Smooth muscle cell (in vitro differentiated cells): ENCODE measurements around the gene SLCO3A1. TPM values are rescaled to one million over a fixed set of nuclear protein-coding genes. Genes with fewer than 3 reads are reported as not detected.
A peak's percentile ranks its signal among the peaks of the same experiment; 100 is the strongest.

Experiments used
- DNase-seq: peaks from one replicate; lab custom pipeline; 2025; ENCODE audit not compliant: unreplicated experiment; lab: John Stamatoyannopoulos, UW
- H2AFZ ChIP-seq: fragments of 200-600 bp; sonication (generic); 2 replicates; pipeline ENCODE4 v1.6.0; 2016; ENCODE audit warnings: antibody characterized with exemption, low read depth, mild to moderate bottlenecking
- H3F3A ChIP-seq: fragments of 200-600 bp; sonication (generic); 2 replicates; pipeline ENCODE4 v1.6.0; 2017; ENCODE audit warnings: antibody characterized with exemption, low read depth
- H3K27ac ChIP-seq: fragments of 200-600 bp; sonication (generic); 2 replicates; pipeline ENCODE4 v1.5.1; 2016; ENCODE audit warnings: low read depth, mild to moderate bottlenecking
- H3K27me3 ChIP-seq: fragments of 200-600 bp; sonication (generic); 2 replicates; pipeline ENCODE4 v1.6.1; 2016; ENCODE audit warnings: low read depth, mild to moderate bottlenecking
- H3K36me3 ChIP-seq: fragments of 200-600 bp; sonication (generic); 2 replicates; pipeline ENCODE4 v1.5.1; 2016; ENCODE audit warnings: low read depth
- H3K4me1 ChIP-seq: fragments of 200-600 bp; sonication (generic); 2 replicates; pipeline ENCODE4 v1.5.1; 2016; ENCODE audit warnings: low read depth
- H3K4me2 ChIP-seq: fragments of 200-600 bp; sonication (generic); 2 replicates; pipeline ENCODE4 v1.6.0; 2016; ENCODE audit warnings: mild to moderate bottlenecking
- H3K4me3 ChIP-seq: fragments of 200-600 bp; sonication (generic); 2 replicates; pipeline ENCODE4 v1.5.1; 2016; ENCODE audit warnings: mild to moderate bottlenecking
- H3K79me2 ChIP-seq: fragments of 200-600 bp; sonication (generic); 2 replicates; pipeline ENCODE4 v1.6.0; 2016; ENCODE audit warnings: low read depth, mild to moderate bottlenecking
- H3K9ac ChIP-seq: fragments of 200-600 bp; sonication (generic); 2 replicates; pipeline ENCODE4 v1.6.0; 2016; ENCODE audit warnings: low read depth
- H3K9me3 ChIP-seq: fragments of 200-600 bp; sonication (generic); replicated peaks from 2 replicates; pipeline ENCODE4 v1.5.1; 2016; ENCODE audit warnings: low read depth
- H4K20me1 ChIP-seq: fragments of 200-600 bp; sonication (generic); 2 replicates; pipeline ENCODE4 v1.6.0; 2016; ENCODE audit warnings: low read depth
- WGBS: methylation state at CpG from one replicate; pipeline ENCODE4 v1.1.7; 2016; ENCODE audit warnings: low lambda C conversion rate; 5-methylcytosine and 5-hydroxymethylcytosine counted together
- polyA plus RNA-seq: library from polyadenylated mRNA; unstranded; fragments of >200 nt; fragmentation: Nextera tagmentation; extraction: Ambion mirVana; gene quantifications from 2 replicates; pipeline ENCODE4 v1.2.1, GENCODE V29; 2016
- total RNA-seq: library from RNA; depleted of rRNA; stranded (reverse); fragments of >200 nt; gene quantifications from 2 replicates; pipeline ENCODE4 v1.2.3, GENCODE V29; 2014
- TF ChIP-seq, protein P1 (sequence below): fragments of 200-600 bp; sonication (generic); IDR thresholded peaks from 2 replicates; pipeline ENCODE4 v1.5.1; 2017; ENCODE audit warnings: borderline replicate concordance, mild to moderate bottlenecking, antibody characterized with exemption; ENCODE audit not compliant: insufficient read depth, poor library complexity, severe bottlenecking

SLCO3A1 gene
- total and polyA plus RNA-seq, 2 experiments from 2014 or later: 1.3 to 12.6 TPM

DNA sequence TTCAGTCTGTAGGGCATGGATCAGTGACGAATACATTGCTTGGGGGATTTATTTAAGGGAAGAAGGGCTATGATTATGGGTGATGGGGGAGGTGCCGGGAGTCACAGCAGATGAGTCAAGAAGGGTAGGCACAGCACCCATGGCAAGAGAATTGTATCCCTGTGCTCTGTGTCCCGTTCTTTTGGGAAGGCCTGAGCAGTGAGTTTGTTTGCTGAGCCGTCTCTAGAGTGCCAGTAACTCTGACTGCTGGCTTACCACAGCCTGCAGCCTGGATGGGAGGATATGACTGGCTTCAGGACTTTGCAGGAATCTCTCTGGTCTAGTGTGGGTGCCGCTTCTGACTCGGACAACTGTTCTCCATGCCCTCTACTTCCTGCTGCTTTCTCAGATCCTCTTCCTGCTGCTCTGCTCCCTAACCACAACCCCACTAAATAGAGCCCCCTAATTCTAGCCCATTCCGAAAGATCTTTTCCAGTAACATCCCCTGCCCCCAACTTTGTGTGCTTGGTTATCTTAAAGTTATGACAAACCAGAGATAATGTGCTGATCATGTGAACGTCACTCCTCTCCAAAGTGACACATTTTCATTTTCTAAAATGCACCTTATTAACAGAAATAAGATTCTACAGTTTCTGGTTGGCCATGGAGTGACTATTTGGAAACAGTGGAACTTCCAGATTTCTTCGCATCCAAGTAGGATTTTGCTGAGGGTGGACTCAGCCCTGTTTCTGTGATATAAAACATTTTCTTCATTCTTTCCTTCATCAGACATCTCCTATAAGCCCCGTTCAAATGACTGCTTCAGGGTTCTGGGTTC is 239.0 kb downstream of the SLCO3A1 start:
- 62% methylated on average over 10 of the region's 10 CpGs for WGBS
- H3F3A ChIP-seq: no peaks in the 10 kb centered on the region
- DNase-seq: no peak
- TF ChIP-seq, protein P1, sequence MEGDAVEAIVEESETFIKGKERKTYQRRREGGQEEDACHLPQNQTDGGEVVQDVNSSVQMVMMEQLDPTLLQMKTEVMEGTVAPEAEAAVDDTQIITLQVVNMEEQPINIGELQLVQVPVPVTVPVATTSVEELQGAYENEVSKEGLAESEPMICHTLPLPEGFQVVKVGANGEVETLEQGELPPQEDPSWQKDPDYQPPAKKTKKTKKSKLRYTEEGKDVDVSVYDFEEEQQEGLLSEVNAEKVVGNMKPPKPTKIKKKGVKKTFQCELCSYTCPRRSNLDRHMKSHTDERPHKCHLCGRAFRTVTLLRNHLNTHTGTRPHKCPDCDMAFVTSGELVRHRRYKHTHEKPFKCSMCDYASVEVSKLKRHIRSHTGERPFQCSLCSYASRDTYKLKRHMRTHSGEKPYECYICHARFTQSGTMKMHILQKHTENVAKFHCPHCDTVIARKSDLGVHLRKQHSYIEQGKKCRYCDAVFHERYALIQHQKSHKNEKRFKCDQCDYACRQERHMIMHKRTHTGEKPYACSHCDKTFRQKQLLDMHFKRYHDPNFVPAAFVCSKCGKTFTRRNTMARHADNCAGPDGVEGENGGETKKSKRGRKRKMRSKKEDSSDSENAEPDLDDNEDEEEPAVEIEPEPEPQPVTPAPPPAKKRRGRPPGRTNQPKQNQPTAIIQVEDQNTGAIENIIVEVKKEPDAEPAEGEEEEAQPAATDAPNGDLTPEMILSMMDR: no peak
- no peaks in the 10 kb centered on the region for H4K20me1 ChIP-seq
- H3K4me3 ChIP-seq: no peak overlapping the region
- H3K4me1 ChIP-seq: no peaks in the 10 kb centered on the region
- no peak overlapping the region for H3K9ac ChIP-seq
- no peaks in the 10 kb centered on the region for H3K36me3 ChIP-seq
- peak overlapping the region; percentile 17 for H3K4me2 ChIP-seq
- no peaks in the 10 kb centered on the region for H3K79me2 ChIP-seq
- no peaks in the 10 kb centered on the region for H3K9me3 ChIP-seq
- H3K27ac ChIP-seq: peak overlapping the region; percentile 30
- no peaks in the 10 kb centered on the region for H3K27me3 ChIP-seq
- peak overlapping the region; percentile 13 for H2AFZ ChIP-seq

DNA sequence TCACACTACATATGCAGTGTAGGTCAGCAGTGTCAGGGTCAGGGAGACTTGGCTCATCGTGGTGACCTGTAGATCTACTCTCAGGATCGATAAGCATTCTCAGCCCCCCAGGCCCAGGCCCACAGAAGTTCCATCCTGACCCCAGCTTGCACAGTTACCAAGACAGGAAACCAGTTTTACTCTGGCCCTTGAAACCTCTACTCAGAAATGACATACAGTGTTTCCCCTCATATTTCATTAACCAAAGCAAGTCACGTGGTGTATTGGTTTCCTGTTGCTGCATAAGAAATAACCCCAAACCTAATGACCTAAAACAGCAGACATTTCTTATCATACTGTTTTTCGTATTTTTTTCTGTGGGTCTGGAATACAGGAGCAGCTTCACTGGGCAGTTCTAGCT is 242.2 kb downstream of the SLCO3A1 start:
- H3F3A ChIP-seq: no peaks in the 10 kb centered on the region
- H3K36me3 ChIP-seq: no peaks in the 10 kb centered on the region
- 89% methylated on average over 4 of the region's 4 CpGs for WGBS

DNA sequence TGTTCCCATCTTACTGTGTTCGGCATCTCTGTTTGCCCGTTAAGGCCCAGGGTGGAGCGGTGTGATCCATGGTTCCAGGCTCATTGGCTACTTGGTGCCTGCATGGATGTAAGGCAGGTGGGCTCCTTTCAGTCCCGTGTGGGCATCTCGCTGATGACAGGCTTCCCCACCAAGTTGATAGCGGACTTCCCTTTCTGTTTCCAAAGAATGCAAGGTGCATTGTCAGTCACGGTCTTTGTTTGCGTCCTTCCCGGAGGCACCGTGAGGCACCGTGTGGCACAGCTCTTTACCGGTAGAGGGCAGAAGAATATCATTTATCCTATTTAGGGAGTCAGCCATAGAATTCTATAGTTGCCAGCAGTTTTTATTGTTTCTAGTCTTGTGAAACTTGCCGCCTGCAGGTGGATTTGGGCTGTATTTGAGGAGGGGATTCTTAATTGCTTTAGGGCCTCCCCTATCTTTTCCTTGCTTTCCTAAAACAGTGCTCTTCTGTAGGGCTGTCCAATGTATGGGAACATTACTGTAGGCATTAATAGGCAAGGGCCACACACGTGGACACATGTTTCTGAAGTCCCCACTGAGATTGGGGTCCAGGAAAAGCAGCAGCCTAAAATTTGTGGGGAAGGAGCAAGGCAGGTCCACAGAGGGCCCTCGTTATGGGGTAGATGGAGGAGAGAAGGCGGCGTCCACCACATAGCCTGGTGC is 244.1 kb downstream of the SLCO3A1 start:
- Histone ChIP-seq H3K4me3 (no peak overlapping the region), H3K4me1 (peaks cover 13% of the 10 kb centered on the region), H3K27me3 (no peaks in the 10 kb centered on the region), H3F3A (no peaks in the 10 kb centered on the region), H3K36me3 (no peaks in the 10 kb centered on the region), H2AFZ (no peak overlapping the region), H3K9me3 (no peaks in the 10 kb centered on the region), H3K9ac (no peak overlapping the region), H4K20me1 (no peaks in the 10 kb centered on the region), H3K27ac (no peak overlapping the region), H3K4me2 (no peak overlapping the region), H3K79me2 (no peaks in the 10 kb centered on the region)
- WGBS: 38% methylated on average over 17 of the region's 17 CpGs
- DNase-seq: no peak
- TF ChIP-seq, protein P1: peak; percentile 78

More for the DNA sequence above, 242.2 kb downstream of the SLCO3A1 start:
- Histone ChIP-seq H3K9me3 (no peaks in the 10 kb centered on the region), H3K79me2 (no peaks in the 10 kb centered on the region), H3K27ac (no peak overlapping the region), H3K27me3 (no peaks in the 10 kb centered on the region), H3K9ac (no peak overlapping the region), H3K4me3 (no peak overlapping the region), H3K4me2 (no peak overlapping the region), H2AFZ (no peak overlapping the region), H4K20me1 (no peaks in the 10 kb centered on the region), H3K4me1 (peaks cover 3% of the 10 kb centered on the region)
- DNase-seq: no peak
- TF ChIP-seq, protein P1: no peak
